Panc1 (cell line): ENCODE results near the gene IRF6. TPM values are rescaled to one million over a fixed set of nuclear protein-coding genes. Genes with fewer than 3 reads are reported as not detected.

ENCODE experiments used
- ATAC-seq: fragments of 200-7000 bp; cut with Tn5 transposase; 2 replicates; pipeline ENCODE4 v1.9.1; 2020; ENCODE audit warnings: mild to moderate bottlenecking, moderate library complexity
- BruUV-seq: library from RNA; stranded (reverse); fragments of 400-500 nt; replicated peaks from 2 replicates; lab custom pipeline; 2021; lab: Mats Ljungman, UMichigan
- CTCF ChIA-PET: fragments of 300-600 bp; sonication (Branson Sonifier 250); formaldehyde crosslinking; loops from one replicate; lab custom pipeline; 2022; ENCODE audit warnings: antibody characterized with exemption; lab: Charles Lee
- POLR2A ChIA-PET: fragments of 300-600 bp; sonication (Branson Sonifier 250); formaldehyde crosslinking; loops from one replicate; lab custom pipeline; 2022; ENCODE audit warnings: antibody characterized with exemption; lab: Charles Lee
- DNase-seq: peaks from one replicate; pipeline ENCODE4 v3.0.0-alpha.2; 2010; ENCODE audit warnings: low read depth, low spot score
- H3K27ac ChIP-seq: 2 replicates; pipeline ENCODE4 v1.5.1; 2011; ENCODE audit warnings: mild to moderate bottlenecking, low read length, inconsistent platforms
- H3K27me3 ChIP-seq: fragments of 200-500 bp; sonication (Bioruptor generic); 2 replicates; pipeline ENCODE4 v1.6.0; 2014; ENCODE audit warnings: low read length, inconsistent platforms; ENCODE audit not compliant: control insufficient read depth, insufficient read depth
- H3K36me3 ChIP-seq: fragments of 200-500 bp; sonication (Bioruptor generic); 2 replicates; pipeline ENCODE4 v1.5.1; 2014; ENCODE audit warnings: inconsistent platforms, mild to moderate bottlenecking, low read length, moderate library complexity; ENCODE audit not compliant: control insufficient read depth, insufficient read depth
- H3K4me1 ChIP-seq: 2 replicates; pipeline ENCODE4 v1.5.1; 2011; ENCODE audit warnings: inconsistent platforms, mild to moderate bottlenecking, low read length, moderate library complexity; ENCODE audit not compliant: control insufficient read depth, insufficient read depth
- H3K4me3 ChIP-seq, 2 experiments: 2 replicates each; pipeline ENCODE4 v1.5.1; 2011 to 2012; ENCODE audit warnings: low read depth in 2 of 2, low read length in 2 of 2, mild to moderate bottlenecking in 2 of 2, inconsistent platforms in 1 of 2, moderate library complexity in 1 of 2
- H3K9me3 ChIP-seq: fragments of 200-500 bp; sonication (Bioruptor generic); 2 replicates; pipeline ENCODE4 v1.5.1; 2014; ENCODE audit warnings: low read depth, mild to moderate bottlenecking, inconsistent platforms, low read length, moderate library complexity; ENCODE audit not compliant: control insufficient read depth, insufficient read depth
- POLR2AphosphoS5 ChIP-seq: IDR thresholded peaks from 2 replicates; pipeline ENCODE4 v1.6.1; 2012; ENCODE audit warnings: mild to moderate bottlenecking, low read depth, low read length, moderate library complexity
- SIN3A ChIP-seq: IDR thresholded peaks from 2 replicates; pipeline ENCODE4 v1.6.1; 2012; ENCODE audit warnings: low read depth, mild to moderate bottlenecking, low read length, moderate library complexity, borderline replicate concordance; ENCODE audit not compliant: insufficient read depth
- TCF7L2 ChIP-seq: IDR thresholded peaks from 2 replicates; pipeline ENCODE4 v1.6.1; 2011; ENCODE audit warnings: mild to moderate bottlenecking, low read depth, low read length, inconsistent platforms
- in situ Hi-C: cut with HindIII; loops from 2 replicates; pipeline ENCODE4 v1.10.0; 2016; ENCODE audit warnings: low sequenced_read_pairs, low pct_unique_long_range_greater_than_20kb
- intact Hi-C: fragments of 100-400 bp; cut with micrococcal nuclease; formaldehyde crosslinking; loops from one replicate; pipeline ENCODE4 v1.10.0; 2022; ENCODE audit not compliant: unreplicated experiment
- total RNA-seq: library from RNA; stranded (reverse); gene quantifications from one replicate; pipeline ENCODE4 v1.2.1, GENCODE V29; 2021; ENCODE audit not compliant: unreplicated experiment
- TF ChIP-seq, protein P1 (sequence below), 2 experiments: IDR thresholded peaks; 2 replicates each; pipeline ENCODE4 v1.6.1; 2011 to 2012; ENCODE audit warnings: low read depth in 2 of 2, control low read depth in 1 of 2, low read length in 1 of 2, mild to moderate bottlenecking in 1 of 2, moderate library complexity in 1 of 2; ENCODE audit not compliant: insufficient read depth in 1 of 2
- TF ChIP-seq, protein P2 (sequence below): fragments of 450-650 bp; IDR thresholded peaks from 2 replicates; pipeline ENCODE4 v1.5.1; 2017; ENCODE audit warnings: mild to moderate bottlenecking

IRF6 gene
- total RNA-seq, 1 experiment from 2014 or later = 0.64 TPM

DNA sequence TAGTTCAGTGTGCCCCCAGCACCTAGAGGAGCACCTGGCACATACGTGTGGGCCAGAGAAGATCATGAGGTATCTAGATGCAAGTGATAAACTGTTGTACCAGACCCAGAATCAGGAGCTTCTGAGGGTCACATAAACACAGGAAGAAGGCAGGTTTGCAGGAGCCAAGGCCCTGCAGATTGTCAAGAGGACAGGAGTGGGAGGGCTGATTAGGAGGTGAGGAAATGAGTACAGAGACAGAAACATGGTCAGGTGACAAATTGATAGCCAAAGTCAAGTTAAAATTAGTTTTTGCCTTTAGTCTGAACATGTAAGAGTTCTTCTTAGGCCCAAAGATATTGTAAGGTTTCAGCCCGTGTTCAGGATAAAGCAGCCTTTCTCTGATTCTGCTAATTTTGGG lies 64.1 kb downstream of the IRF6 start:
- Histone ChIP-seq H3K27me3 (peaks cover 4% of the 10 kb centered on the region; the same call in 1 of the 2 replicates), H3K4me1 (no peaks in the 10 kb centered on the region), H3K27ac (no peak overlapping the region), H3K9me3 (no peaks in the 10 kb centered on the region), H3K4me3 (no peak overlapping the region), H3K36me3 (no peaks in the 10 kb centered on the region)
- CTCF ChIA-PET = no interaction called here
- TF ChIP-seq, protein P1, sequence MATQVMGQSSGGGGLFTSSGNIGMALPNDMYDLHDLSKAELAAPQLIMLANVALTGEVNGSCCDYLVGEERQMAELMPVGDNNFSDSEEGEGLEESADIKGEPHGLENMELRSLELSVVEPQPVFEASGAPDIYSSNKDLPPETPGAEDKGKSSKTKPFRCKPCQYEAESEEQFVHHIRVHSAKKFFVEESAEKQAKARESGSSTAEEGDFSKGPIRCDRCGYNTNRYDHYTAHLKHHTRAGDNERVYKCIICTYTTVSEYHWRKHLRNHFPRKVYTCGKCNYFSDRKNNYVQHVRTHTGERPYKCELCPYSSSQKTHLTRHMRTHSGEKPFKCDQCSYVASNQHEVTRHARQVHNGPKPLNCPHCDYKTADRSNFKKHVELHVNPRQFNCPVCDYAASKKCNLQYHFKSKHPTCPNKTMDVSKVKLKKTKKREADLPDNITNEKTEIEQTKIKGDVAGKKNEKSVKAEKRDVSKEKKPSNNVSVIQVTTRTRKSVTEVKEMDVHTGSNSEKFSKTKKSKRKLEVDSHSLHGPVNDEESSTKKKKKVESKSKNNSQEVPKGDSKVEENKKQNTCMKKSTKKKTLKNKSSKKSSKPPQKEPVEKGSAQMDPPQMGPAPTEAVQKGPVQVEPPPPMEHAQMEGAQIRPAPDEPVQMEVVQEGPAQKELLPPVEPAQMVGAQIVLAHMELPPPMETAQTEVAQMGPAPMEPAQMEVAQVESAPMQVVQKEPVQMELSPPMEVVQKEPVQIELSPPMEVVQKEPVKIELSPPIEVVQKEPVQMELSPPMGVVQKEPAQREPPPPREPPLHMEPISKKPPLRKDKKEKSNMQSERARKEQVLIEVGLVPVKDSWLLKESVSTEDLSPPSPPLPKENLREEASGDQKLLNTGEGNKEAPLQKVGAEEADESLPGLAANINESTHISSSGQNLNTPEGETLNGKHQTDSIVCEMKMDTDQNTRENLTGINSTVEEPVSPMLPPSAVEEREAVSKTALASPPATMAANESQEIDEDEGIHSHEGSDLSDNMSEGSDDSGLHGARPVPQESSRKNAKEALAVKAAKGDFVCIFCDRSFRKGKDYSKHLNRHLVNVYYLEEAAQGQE (IDR thresholded peaks at IDR 0.05; ENCODE audit: insufficient read depth in 1 of 2, low read depth in 2 of 2, low read length in 1 of 2) = no peak
- no peak for TF ChIP-seq SIN3A
- TF ChIP-seq TCF7L2 = no peak
- TF ChIP-seq POLR2AphosphoS5 = no peak
- TF ChIP-seq, protein P2, sequence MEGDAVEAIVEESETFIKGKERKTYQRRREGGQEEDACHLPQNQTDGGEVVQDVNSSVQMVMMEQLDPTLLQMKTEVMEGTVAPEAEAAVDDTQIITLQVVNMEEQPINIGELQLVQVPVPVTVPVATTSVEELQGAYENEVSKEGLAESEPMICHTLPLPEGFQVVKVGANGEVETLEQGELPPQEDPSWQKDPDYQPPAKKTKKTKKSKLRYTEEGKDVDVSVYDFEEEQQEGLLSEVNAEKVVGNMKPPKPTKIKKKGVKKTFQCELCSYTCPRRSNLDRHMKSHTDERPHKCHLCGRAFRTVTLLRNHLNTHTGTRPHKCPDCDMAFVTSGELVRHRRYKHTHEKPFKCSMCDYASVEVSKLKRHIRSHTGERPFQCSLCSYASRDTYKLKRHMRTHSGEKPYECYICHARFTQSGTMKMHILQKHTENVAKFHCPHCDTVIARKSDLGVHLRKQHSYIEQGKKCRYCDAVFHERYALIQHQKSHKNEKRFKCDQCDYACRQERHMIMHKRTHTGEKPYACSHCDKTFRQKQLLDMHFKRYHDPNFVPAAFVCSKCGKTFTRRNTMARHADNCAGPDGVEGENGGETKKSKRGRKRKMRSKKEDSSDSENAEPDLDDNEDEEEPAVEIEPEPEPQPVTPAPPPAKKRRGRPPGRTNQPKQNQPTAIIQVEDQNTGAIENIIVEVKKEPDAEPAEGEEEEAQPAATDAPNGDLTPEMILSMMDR = no peak
- POLR2A ChIA-PET = no interaction called here
- intact Hi-C loops (no loop called here), in situ Hi-C loops (no loop called here)
- ATAC-seq (no peak), DNase-seq (no peak)
- no TSS peak for BruUV-seq

DNA sequence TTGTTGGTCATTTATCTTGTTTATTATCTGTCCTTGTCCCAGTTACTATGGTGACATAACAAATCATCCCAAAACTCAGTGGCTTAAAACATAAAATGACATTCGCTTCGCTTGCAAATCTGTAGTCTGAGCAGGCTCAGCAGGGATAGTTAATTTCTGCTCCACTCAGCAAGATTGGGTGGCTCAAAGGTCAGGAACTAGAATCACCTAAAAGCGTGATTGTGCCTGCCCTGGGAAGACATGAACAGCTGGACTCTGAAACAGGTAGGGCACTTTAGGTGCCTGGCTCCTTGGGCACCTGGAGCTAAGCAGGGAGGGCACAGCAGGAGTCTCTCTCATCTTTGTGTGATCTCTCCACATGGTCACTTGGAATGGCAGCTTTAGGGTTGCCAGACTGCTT lies 64.7 kb downstream of the IRF6 start:
- ATAC-seq (no peak), DNase-seq (no peak)
- Histone ChIP-seq H3K27me3 (peaks cover 2% of the 10 kb centered on the region; the same call in 1 of the 2 replicates), H3K4me1 (no peaks in the 10 kb centered on the region), H3K36me3 (no peaks in the 10 kb centered on the region), H3K9me3 (no peaks in the 10 kb centered on the region), H3K4me3 (no peak overlapping the region), H3K27ac (no peak overlapping the region)
- intact Hi-C loops (no loop called here), in situ Hi-C loops (no loop called here)
- no TSS peak for BruUV-seq
- POLR2A ChIA-PET = no interaction called here
- CTCF ChIA-PET = no interaction called here
- TF ChIP-seq, protein P2 = no peak
- TF ChIP-seq SIN3A (no peak), POLR2AphosphoS5 (no peak), TCF7L2 (no peak)
- TF ChIP-seq, protein P1 (IDR thresholded peaks at IDR 0.05; ENCODE audit: insufficient read depth in 1 of 2, low read depth in 2 of 2, low read length in 1 of 2) = no peak
